Fibroblast of skin of scalp (primary cell): ENCODE results near the gene FBXL22. TPM values are rescaled to one million over a fixed set of nuclear protein-coding genes. Genes with fewer than 3 reads are reported as not detected.

ENCODE experiments used
- DNase-seq: peaks from one replicate; pipeline ENCODE4 v3.0.0-alpha.2; 2013
- polyA plus RNA-seq, 2 experiments: library from polyadenylated mRNA; unstranded; fragments of 120-200 nt; gene quantifications; one replicate each; pipeline ENCODE4 v1.2.1, GENCODE V29; 2013; ENCODE audit not compliant: insufficient read length in 2 of 2

Gene FBXL22
- polyA plus RNA-seq (2013, experiment 1 of 2; ENCODE audit: insufficient read length): 3.1 TPM
- polyA plus RNA-seq (2013, experiment 2 of 2; ENCODE audit: insufficient read length): 4.5 TPM

- peak; percentile 76 for DNase-seq
Observed at GRCh38 chr15:63597038-63597790, at the start of gene FBXL22. TSS of gene FBXL22 (plus strand) at chr15:63597387. CDS start at chr15:63597393, 6 bp downstream.

- DNase-seq: peak; percentile 50
Observed at GRCh38 chr15:63551400-63551799, 45.8 kb upstream of the FBXL22 start.

GRCh38 chr15:63553388-63553791, 43.8 kb upstream of the FBXL22 start:
- peak; percentile 96 for DNase-seq

GRCh38 chr15:63554337-63554927, 42.8 kb upstream of the FBXL22 start:
- DNase-seq: no peak

- DNase-seq: no peak
Observed at GRCh38 chr15:63555507-63555906, 41.7 kb upstream of the FBXL22 start.

- DNase-seq: no peak
Observed at GRCh38 chr15:63556246-63556645, 40.9 kb upstream of the FBXL22 start.

GRCh38 chr15:63556736-63557135, 40.5 kb upstream of the FBXL22 start:
- no peak for DNase-seq

- peak; percentile 17 for DNase-seq
Observed at GRCh38 chr15:63559753-63560152, 37.4 kb upstream of the FBXL22 start.

GRCh38 chr15:63560741-63561448, 36.3 kb upstream of the FBXL22 start:
- DNase-seq: no peak

GRCh38 chr15:63564093-63564492, 33.1 kb upstream of the FBXL22 start:
- no peak for DNase-seq

- DNase-seq: no peak
Observed at GRCh38 chr15:63565536-63566186, 31.5 kb upstream of the FBXL22 start.

GRCh38 chr15:63572749-63573464, 24.3 kb upstream of the FBXL22 start:
- no peak for DNase-seq

- no peak for DNase-seq
Observed at GRCh38 chr15:63573533-63573932, 23.7 kb upstream of the FBXL22 start.

GRCh38 chr15:63575312-63575711, 21.9 kb upstream of the FBXL22 start:
- no peak for DNase-seq

- peak; percentile 71 for DNase-seq
Observed at GRCh38 chr15:63576441-63576840, 20.7 kb upstream of the FBXL22 start.

- no peak for DNase-seq
Observed at GRCh38 chr15:63582179-63582578, 15.0 kb upstream of the FBXL22 start.

- peak; percentile 76 for DNase-seq
Observed at GRCh38 chr15:63582718-63583426, 14.3 kb upstream of the FBXL22 start.

GRCh38 chr15:63586790-63587189, 10.4 kb upstream of the FBXL22 start:
- no peak for DNase-seq

- DNase-seq: no peak
Observed at GRCh38 chr15:63587527-63587926, 9.7 kb upstream of the FBXL22 start.

GRCh38 chr15:63588826-63589225, 8.4 kb upstream of the FBXL22 start:
- no peak for DNase-seq
